Stimulated activated CD8-positive, alpha-beta memory T cell treated with anti-CD3 and anti-CD28 coated beads, Interleukin-7, amount 100 ng/mL, for 4 hours (primary cell): ENCODE data around the gene FAM168B.

Source experiments
- DNase-seq, 2 donors: peaks; one replicate each; pipeline ENCODE4 v3.0.0-alpha.2; 2020; ENCODE audit warnings: low read depth in 2 of 2

FAM168B gene

DNA sequence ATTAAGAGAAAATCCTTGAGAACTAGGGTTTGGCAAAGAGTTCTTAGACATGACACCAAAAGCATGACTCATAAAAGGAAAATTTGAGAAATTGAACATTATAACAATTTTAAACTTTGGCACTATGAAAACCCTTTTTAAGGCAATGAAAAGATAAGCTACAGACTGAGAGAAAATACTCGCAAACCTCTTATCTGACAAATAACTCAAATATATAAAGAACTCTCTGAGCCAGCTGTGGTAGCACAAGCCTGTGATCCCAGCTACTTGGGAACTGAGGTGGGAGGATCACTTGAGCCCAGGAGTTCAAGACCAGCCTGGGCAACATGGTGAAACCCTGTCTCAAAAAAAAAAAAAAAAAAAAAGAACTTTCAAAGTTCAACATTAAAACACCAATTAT lies 70.5 kb downstream of the FAM168B start:
- DNase-seq = no peak

DNA sequence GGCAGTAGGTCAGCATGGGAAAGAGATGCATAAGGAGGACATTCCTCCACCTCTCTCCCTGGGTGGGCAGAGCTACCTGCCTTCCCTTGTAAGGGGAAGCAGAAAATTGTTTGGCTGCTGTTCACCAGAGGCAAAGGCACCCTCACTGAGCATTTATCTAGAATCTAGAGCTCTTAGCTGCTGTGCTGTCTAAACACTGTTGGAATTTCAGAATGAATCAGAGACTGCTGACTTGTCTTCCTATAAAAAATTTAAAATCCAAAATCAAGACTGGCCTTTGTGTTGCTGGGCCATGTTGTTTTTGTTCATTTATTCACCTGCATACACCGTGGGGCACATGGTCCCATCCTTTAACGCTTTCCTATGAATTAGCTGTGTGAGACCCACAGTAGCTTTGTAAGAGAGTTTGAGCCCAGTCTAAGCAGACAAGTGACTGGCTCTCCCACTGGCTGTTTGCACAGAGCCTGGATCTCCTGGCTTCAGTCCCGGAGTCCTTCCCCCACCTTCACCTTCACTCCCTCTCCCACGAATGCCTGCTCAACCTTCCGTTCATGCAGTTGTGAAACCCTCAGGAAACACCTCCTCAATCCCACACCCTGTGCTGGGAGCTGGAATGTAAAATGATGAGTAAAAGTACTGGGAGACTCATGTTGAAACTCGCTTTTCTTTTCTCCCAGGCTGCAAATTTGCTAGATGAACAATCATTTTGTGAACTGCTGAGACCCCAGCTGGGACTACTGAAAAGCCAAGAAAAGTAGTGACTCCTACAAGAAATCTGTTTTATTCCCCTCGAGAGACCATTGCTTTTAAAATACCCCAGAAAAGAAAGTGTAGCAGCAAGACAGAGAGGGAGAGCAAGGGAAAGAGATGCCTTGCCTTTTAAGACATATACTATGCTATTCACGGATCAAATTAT lies 76.2 kb downstream of the FAM168B start:
- DNase-seq = no peak

DNA sequence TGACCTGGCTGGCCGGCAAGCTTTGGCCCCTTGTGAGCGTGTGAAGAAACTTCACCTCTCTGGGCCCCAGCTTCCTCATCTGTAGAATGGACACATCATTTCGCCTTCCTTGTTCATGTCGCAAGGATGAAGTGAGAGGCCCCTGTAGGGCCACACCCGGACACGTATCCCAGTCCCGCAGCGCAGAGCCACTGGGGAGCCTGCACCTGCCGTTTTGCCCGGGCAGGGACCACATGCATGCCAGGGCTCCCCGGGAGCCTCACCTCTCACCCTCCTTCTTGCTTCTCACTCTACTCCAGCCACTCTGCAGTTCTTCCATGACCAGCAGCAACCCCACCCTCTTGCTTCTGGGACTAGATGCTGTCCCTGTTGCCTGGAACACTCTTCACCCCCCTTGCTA lies 77.5 kb downstream of the FAM168B start:
- DNase-seq = no peak

DNA sequence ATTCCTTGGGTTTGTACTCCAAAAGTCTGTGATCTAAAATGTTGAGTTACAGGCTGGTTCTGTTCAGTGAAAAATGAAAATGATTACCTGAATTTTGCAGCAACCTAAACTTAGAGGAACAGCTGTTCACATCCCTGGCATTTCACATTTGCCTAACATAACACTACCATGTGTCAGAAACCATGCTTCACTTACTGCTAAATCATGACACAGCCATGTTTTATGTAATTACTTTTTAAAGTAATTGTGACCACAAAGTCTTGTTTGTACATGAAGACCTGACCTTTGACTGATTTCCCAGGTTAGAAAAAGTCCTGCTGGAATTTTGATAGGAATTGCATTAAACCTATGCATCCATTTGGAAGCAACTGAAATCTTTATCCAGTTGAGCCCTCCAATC lies 79.1 kb downstream of the FAM168B start:
- no peak for DNase-seq

DNA sequence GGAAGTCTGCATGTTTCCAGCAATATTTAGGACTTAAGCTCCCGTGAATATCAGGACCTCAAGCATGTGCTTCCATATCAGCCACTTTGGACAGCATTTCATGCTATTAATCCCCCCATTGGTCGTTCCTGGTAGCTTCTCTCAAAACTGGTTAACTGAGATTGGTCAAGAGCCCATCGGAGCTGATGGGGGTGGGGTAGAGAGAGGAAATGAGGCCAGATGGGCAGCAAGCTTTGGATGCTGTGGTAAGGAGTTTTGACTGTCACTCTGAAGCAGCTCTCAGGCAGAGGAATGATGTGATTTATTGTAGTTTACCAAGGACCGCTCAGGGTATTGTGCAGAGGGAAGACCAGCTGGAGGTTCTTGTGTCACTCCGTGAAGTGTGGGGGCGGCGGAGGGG lies 81.8 kb downstream of the FAM168B start:
- DNase-seq = no peak

GRCh38 chr2:131010566-131010965 lies 82.7 kb downstream of the FAM168B start:
- DNase-seq = no peak

DNA sequence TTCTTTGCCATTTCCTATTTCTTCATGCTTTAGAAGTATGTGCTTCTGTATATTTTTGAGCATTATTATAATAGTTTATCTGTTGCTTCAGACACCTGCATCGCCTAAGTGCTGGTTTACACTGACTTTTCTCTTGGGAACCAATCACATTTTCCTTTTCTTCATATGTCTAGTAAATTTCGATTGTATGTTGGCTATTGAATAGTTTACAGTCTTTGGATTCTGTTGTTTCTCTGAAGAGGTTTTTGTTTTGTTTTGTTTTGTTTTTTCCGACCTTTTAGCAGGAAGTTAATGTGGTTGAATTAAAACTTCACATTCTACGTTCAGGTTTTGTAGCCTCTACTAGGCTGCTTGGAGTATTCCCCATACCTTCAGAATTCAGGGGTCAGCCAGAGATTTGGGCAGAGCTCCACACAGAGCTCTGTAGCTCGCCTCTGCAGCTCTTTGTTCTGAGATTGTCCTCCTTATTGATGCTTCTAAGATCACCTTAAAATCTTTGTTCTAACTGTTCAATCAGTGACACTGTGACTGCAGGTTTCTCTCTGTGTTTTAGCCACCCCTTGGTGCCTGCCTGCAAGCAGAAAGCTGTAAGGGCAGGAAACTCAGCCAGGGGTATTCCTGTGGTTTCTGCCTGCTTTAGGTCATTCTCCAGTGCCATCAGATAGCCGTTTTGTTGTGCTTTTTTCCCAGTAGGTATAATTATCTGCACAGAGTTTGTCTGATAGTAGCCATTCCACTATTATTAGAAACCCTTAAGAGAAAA lies 83.4 kb downstream of the FAM168B start:
- DNase-seq = no peak

DNA sequence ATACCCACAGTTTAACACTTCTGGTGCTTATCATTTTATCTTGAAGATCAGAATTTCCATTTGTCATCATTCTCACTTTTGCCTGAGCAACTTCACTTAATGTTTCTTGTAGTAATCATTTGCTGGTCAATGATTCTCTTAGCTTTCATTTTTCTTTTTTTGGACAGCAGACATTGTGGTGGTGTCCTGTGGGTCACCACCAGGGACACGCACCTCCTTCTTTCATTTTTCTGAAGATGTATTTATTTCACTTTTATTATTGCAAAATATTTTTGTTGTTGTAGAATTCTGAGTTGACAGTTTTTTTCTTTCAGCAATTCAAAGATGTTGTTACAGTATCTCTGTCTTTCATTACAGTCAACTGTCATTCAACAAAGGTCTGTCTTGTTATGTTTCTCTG lies 84.3 kb downstream of the FAM168B start:
- no peak for DNase-seq

DNA sequence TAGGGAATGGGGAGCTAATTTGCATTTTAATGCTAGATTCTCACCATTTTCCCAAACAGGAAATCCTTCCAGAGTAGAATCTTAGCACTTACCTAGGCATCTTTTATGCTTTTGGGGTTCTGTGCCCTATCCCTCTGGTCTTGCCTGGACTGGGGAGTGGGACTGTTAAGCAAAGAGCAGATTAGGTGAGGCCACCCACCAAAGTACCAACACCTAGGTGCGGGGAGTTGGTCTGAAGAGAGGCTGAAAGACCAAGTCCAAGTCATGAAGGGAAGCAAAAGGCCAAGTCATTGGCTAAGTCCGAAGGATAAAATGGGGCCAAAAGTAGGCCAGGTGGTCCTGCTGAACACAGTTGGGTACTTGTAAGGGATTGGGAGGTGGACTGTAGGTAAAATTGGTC lies 86.7 kb downstream of the FAM168B start:
- no peak for DNase-seq

GRCh38 chr2:131005216-131005935 lies 87.9 kb downstream of the FAM168B start:
- no peak for DNase-seq

DNA sequence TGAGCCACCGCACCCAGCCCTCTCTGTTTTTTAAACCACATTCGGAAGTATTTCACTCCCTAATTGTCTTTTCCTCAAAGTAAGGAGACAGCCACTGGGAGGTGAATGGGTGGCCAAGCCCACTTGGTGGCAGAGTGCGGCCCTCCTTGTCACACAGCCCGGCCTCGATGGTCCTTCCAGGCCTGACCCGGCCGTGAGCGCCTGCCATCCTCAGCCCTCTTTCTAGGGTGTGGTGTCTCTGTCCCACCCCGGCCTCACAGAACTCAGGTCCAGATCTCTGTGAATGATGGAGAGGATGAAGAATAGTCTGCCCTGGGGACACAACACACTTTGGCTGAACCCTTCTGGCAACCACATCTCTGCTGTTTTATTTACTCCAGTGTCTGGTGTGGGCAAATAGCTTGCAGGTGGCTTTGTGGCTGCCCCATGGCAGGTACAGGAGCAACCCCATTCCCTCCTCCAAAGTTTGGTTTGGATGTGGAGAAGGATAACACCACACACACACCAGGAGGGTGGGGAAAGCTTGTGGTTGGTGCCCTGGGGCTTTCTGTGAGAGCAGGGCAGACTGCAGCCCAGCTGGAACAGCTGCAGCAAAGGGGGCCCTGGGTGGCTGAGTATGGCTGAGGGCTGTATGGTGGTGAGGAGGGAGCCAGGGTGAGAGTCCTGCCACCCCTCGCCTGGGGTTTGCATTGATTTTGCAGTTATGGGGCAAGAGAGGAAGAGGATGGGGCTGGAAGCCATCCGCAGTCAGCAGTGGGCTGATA lies 88.6 kb downstream of the FAM168B start:
- DNase-seq = no peak

DNA sequence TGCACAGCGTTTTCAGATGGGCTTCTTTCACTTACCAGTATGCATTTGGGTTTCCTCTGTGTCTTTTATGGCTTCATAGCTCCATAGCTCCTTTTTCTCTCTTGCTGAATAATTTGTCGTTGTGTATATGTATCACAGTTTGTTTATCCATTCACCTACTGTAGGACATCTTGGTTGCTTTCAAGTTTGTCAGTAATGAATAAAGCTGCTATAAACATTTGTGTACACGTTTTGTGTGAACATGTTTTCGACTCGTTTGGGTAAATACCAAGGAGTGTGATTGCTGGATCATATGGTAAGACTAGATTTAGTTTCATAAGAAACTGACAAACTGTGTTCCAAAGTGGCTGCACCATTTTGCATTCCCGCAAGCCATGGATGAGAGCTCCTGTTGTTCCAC lies 94.7 kb downstream of the FAM168B start:
- DNase-seq = no peak
